HUES64 (cell line): ENCODE data around the gene CNDP1.

Experiments
- H3K27ac ChIP-seq: 2 replicates; pipeline ENCODE4 v1.7.0; 2013; ENCODE audit warnings: low read depth, low read length, inconsistent platforms
- H3K27me3 ChIP-seq: 2 replicates; pipeline ENCODE4 v1.6.1; 2013; ENCODE audit warnings: mild to moderate bottlenecking, low read length; ENCODE audit not compliant: insufficient read depth
- H3K36me3 ChIP-seq: 2 replicates; pipeline ENCODE4 v1.6.1; 2013; ENCODE audit warnings: mild to moderate bottlenecking, low read length; ENCODE audit not compliant: insufficient read depth
- H3K4me1 ChIP-seq: 2 replicates; pipeline ENCODE4 v1.6.1; 2013; ENCODE audit warnings: mild to moderate bottlenecking, low read length, moderate library complexity; ENCODE audit not compliant: insufficient read depth
- H3K4me3 ChIP-seq: 2 replicates; pipeline ENCODE4 v1.5.1; 2013; ENCODE audit warnings: mild to moderate bottlenecking, low read length, moderate library complexity
- H3K9ac ChIP-seq: 2 replicates; pipeline ENCODE4 v1.6.1; 2013; ENCODE audit warnings: mild to moderate bottlenecking, low read depth, low read length
- H3K9me3 ChIP-seq: 2 replicates; pipeline ENCODE4 v1.6.1; 2013; ENCODE audit warnings: low read depth, low read length; ENCODE audit not compliant: insufficient read depth
- WGBS: fragments of 150-250, 120-280 bp; methylation state at CpG from one replicate; pipeline ENCODE4 v1.1.7; 2013; ENCODE audit warnings: missing lambda C conversion rate; 5-methylcytosine and 5-hydroxymethylcytosine counted together

Gene CNDP1

GRCh38 chr18:74507097-74507881 is 27.0 kb upstream of the CNDP1 start:
- Histone ChIP-seq H3K9ac (no peak overlapping the region), H3K36me3 (peaks cover 93% of the 10 kb centered on the region), H3K9me3 (no peaks in the 10 kb centered on the region), H3K4me1 (no peaks in the 10 kb centered on the region), H3K27ac (no peak overlapping the region), H3K27me3 (no peaks in the 10 kb centered on the region), H3K4me3 (no peak overlapping the region)
- 93% methylated on average over 23 of the region's 23 CpGs for WGBS

- H3K4me3 ChIP-seq = no peak overlapping the region
- H3K27me3 ChIP-seq = no peaks in the 10 kb centered on the region
- 90% methylated on average over 14 of the region's 14 CpGs for WGBS
- no peak overlapping the region for H3K27ac ChIP-seq
- peaks cover 93% of the 10 kb centered on the region for H3K36me3 ChIP-seq
- no peaks in the 10 kb centered on the region for H3K4me1 ChIP-seq
- H3K9ac ChIP-seq = no peak overlapping the region
- no peaks in the 10 kb centered on the region for H3K9me3 ChIP-seq
These were observed 26.4 kb upstream of the CNDP1 start for GRCh38 chr18:74507927-74508326.

- Histone ChIP-seq H3K9ac (no peak overlapping the region), H3K27me3 (no peaks in the 10 kb centered on the region)
- 80% methylated on average over 9 of the region's 9 CpGs for WGBS
These were observed 25.9 kb upstream of the CNDP1 start for GRCh38 chr18:74508366-74508765.

GRCh38 chr18:74508821-74509225 is 25.5 kb upstream of the CNDP1 start:
- WGBS = 87% methylated on average over 11 of the region's 11 CpGs
- Histone ChIP-seq H3K27ac (no peak overlapping the region), H3K27me3 (no peaks in the 10 kb centered on the region), H3K9ac (no peak overlapping the region), H3K9me3 (no peaks in the 10 kb centered on the region), H3K4me1 (no peaks in the 10 kb centered on the region), H3K4me3 (no peak overlapping the region), H3K36me3 (peaks cover 95% of the 10 kb centered on the region)

More at GRCh38 chr18:74508366-74508765, 25.9 kb upstream of the CNDP1 start:
- no peaks in the 10 kb centered on the region for H3K9me3 ChIP-seq
- H3K36me3 ChIP-seq = peaks cover 93% of the 10 kb centered on the region
- no peak overlapping the region for H3K4me3 ChIP-seq
- no peak overlapping the region for H3K27ac ChIP-seq
- H3K4me1 ChIP-seq = no peaks in the 10 kb centered on the region

- H3K4me3 ChIP-seq = no peak overlapping the region
- H3K4me1 ChIP-seq = no peaks in the 10 kb centered on the region
- H3K9me3 ChIP-seq = no peaks in the 10 kb centered on the region
- H3K27me3 ChIP-seq = no peaks in the 10 kb centered on the region
- WGBS = 96% methylated on average over 29 of the region's 29 CpGs
- H3K9ac ChIP-seq = no peak overlapping the region
- H3K36me3 ChIP-seq = peaks cover 94% of the 10 kb centered on the region
- no peak overlapping the region for H3K27ac ChIP-seq
These were observed 24.2 kb upstream of the CNDP1 start for GRCh38 chr18:74509856-74510769.

- peaks cover 95% of the 10 kb centered on the region for H3K36me3 ChIP-seq
- 95% methylated on average over 12 of the region's 12 CpGs for WGBS
- H3K4me3 ChIP-seq = no peak overlapping the region
- H3K9ac ChIP-seq = no peak overlapping the region
- H3K27me3 ChIP-seq = no peaks in the 10 kb centered on the region
- H3K27ac ChIP-seq = no peak overlapping the region
- H3K4me1 ChIP-seq = no peaks in the 10 kb centered on the region
- no peaks in the 10 kb centered on the region for H3K9me3 ChIP-seq
These were observed 23.6 kb upstream of the CNDP1 start for GRCh38 chr18:74510770-74511095.

GRCh38 chr18:74511823-74512222 is 22.5 kb upstream of the CNDP1 start:
- Histone ChIP-seq H3K9ac (no peak overlapping the region), H3K36me3 (peaks cover 95% of the 10 kb centered on the region), H3K27ac (no peak overlapping the region), H3K4me3 (no peak overlapping the region), H3K27me3 (no peaks in the 10 kb centered on the region), H3K9me3 (no peaks in the 10 kb centered on the region), H3K4me1 (no peaks in the 10 kb centered on the region)
- WGBS = 96% methylated on average over 7 of the region's 7 CpGs

GRCh38 chr18:74512321-74513053 is 21.8 kb upstream of the CNDP1 start:
- no peaks in the 10 kb centered on the region for H3K9me3 ChIP-seq
- WGBS = 95% methylated on average over 15 of the region's 15 CpGs
- no peak overlapping the region for H3K9ac ChIP-seq
- H3K27ac ChIP-seq = no peak overlapping the region
- H3K36me3 ChIP-seq = peaks cover 95% of the 10 kb centered on the region
- H3K27me3 ChIP-seq = no peaks in the 10 kb centered on the region
- no peak overlapping the region for H3K4me3 ChIP-seq
- no peaks in the 10 kb centered on the region for H3K4me1 ChIP-seq

GRCh38 chr18:74513149-74513882 is 21.0 kb upstream of the CNDP1 start:
- Histone ChIP-seq H3K4me1 (no peaks in the 10 kb centered on the region), H3K27ac (no peak overlapping the region), H3K36me3 (peaks cover 93% of the 10 kb centered on the region), H3K27me3 (no peaks in the 10 kb centered on the region), H3K9ac (no peak overlapping the region), H3K9me3 (no peaks in the 10 kb centered on the region), H3K4me3 (no peak overlapping the region)
- 94% methylated on average over 27 of the region's 27 CpGs for WGBS

- H3K9ac ChIP-seq = no peak overlapping the region
- no peak overlapping the region for H3K27ac ChIP-seq
- H3K4me3 ChIP-seq = no peak overlapping the region
- peaks cover 93% of the 10 kb centered on the region for H3K36me3 ChIP-seq
- H3K9me3 ChIP-seq = no peaks in the 10 kb centered on the region
- H3K27me3 ChIP-seq = no peaks in the 10 kb centered on the region
- no peaks in the 10 kb centered on the region for H3K4me1 ChIP-seq
- 94% methylated on average over 8 of the region's 8 CpGs for WGBS
These were observed 20.5 kb upstream of the CNDP1 start for GRCh38 chr18:74513883-74514205.
